Activated CD4-positive, CD25-positive, alpha-beta regulatory T cell (primary cell): ENCODE data around the gene G6PC2.
"Not testable (repeated sequence)": the region's sequence is repeated elsewhere in the genome, so short reads cannot be mapped to it uniquely, and the experiment has no call there.

Experiments used
- DNase-seq, 4 experiments: peaks; one replicate each; lab custom pipeline; 2025; lab: John Stamatoyannopoulos, UW

G6PC2 gene

GRCh38 chr2:168907940-168908662 is 7.0 kb downstream of the G6PC2 start:
- no peak for DNase-seq

- DNase-seq = no peak
Observed at GRCh38 chr2:168910330-168910729, 9.2 kb downstream of the G6PC2 start.

DNA sequence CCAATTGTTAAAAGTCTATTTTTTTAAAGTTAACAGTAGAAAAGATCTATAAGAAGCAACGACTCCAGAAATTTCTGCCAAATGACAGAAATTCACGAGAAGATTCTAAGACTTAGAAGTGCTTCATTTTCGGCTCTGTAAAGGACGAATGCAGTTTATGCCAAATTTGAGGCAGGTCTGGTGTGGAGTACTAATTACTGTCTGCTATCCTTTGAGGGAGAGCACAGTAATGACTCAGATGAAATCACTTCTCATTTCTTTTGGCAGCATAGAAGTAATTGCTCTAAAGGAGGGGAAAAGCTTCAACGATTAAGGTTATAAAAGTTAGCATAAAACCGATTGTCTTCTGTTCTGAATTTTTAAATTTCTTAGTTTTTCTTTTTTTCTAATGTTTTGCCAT is 11.4 kb downstream of the G6PC2 start:
- no peak for DNase-seq

DNA sequence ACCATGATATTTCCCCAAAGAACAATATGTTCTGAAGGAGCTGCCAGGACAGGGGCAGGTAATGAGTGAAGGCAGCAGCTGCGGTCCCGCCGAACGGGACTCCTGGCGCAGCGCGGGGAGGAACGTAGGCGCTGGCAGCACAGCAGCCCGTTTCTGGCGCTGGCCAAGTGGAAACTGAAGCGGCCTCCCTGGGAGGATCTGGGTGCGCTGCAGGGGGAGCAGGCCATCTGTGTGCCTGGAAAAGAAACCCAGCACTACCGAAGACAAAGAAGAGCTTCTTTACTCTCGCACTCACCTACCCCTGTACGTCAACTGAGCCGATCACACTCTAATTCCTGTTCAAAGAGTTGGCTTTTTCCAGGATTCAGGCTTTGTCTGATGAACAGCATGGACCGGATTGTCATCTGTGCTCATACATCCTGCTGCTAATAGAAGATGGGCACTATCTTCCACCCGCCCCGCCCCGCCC is 11.8 kb downstream of the G6PC2 start:
- DNase-seq = no peak

GRCh38 chr2:168913495-168913894 is 12.4 kb downstream of the G6PC2 start:
- DNase-seq = no peak

DNA sequence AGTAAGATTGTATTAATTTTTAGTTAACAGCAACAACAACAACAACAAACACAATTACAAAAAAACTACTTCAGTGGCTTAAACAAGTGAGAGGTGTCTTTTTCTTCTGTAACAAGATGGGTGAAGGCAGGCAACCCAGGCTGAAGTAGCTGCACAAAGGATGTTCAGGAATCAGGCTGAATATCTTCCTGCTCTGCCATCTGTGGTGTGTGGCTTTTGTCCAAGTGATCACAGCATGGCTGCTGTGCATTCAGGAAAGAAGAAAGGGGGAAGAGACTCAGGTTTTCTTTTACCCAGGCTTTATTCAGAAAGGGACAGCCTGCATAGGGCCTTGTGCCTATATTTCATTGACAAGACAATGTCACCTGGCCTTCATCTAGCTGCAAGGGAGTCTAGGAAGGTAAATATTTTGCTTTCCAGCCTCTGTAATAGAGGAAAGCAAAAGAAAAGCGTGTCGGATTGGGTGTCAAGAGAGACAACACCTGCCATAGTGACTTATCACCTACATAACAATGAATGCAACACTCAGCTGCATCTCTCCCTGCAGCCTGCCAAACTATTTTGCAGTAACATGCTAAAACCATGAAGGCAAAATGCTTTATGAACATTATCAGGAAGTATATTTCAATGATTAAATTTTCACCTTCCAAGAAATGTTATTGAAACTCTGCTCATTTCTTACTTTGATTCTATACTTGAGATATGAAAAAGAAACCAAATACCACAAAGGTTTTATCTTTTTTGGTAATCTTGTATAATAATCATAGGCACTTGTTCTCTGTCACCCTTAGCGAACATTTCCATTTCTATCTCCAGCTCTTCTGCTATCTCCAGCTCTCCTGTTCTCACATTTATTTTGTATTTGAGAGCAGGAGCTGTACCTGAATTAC is 14.6 kb downstream of the G6PC2 start:
- no peak for DNase-seq

- no peak for DNase-seq
Observed at GRCh38 chr2:168916331-168916675, 15.2 kb downstream of the G6PC2 start.

GRCh38 chr2:168920504-168921157 is 19.5 kb downstream of the G6PC2 start:
- no peak for DNase-seq

- no peak for DNase-seq
Observed at GRCh38 chr2:168926621-168927386, 25.7 kb downstream of the G6PC2 start.

DNA sequence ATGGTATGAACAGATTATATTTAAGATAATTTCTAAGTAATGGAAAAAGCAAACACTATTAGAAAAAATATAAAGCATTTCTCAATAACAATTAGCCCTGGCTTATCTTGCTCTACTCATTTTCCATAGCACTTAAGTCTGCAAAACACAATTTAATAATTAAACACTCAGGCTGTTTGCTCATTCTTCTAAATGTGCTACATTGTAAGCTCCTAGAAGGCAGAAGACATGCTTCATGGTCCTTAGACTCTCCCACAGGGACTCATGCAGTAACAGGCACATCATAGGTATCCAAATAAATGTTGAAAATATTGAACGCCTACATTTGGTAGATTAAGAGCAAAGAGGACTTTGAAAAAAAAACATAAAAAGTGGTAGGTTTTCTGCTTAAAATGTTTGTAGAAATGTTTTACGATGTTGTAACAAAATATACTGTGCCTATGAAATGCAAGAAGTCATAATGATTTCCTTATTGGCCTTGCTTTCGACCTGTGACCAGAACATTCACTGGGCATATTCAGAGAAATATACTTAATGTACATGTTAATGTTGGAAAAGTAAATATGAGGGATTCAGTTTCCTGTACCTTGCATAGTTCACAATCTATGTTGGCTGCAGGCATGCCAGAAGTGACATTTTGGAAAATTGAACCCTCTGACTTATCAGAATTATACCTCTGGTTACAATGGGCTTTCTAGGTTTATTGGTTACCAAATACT is 27.2 kb downstream of the G6PC2 start:
- no peak for DNase-seq

- DNase-seq = no peak
Observed at GRCh38 chr2:168929031-168929430, 27.9 kb downstream of the G6PC2 start.

DNA sequence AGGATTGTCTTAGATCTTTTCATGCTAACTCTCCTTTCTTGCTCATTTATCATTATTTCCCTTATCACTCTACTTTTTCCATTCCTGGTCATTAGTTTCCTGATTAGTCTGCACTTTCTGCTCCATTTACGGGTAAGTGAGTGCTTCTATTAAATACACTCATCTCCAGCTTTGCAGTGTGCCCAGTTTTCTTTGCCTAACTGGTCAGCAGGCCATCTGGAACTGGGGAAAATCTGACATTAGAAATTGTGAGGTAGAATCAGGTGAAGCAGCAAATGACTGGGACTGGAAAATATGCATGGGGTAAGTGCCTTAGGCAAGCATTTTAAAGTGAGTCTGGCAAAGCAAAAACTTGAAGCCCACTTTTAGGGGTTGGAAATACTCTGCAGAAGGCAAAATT is 29.2 kb downstream of the G6PC2 start:
- DNase-seq = no peak

DNA sequence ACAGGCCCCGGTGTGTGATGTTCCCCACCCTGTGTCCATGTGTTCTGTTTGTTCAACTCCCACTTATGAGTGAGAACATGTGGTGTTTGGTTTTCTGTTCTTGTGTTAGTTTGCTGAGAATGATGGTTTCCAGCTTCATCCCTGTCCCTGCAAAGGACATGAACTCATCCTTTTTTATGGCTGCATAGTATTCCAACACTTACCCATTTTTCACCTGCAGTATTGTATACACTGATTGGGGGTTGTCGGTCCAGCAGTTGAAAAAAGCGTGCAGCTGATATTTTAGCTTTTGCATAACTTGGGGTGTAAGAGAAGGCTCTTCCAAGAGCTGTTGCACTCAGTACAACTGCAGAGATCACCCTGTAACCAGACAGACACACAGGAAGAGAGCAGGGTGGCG is 31.1 kb downstream of the G6PC2 start:
- not testable (repeated sequence) for DNase-seq

- DNase-seq = no peak
Observed at GRCh38 chr2:168934826-168935225, 33.7 kb downstream of the G6PC2 start.

- no peak for DNase-seq
Observed at GRCh38 chr2:168935810-168936581, 34.9 kb downstream of the G6PC2 start.

DNA sequence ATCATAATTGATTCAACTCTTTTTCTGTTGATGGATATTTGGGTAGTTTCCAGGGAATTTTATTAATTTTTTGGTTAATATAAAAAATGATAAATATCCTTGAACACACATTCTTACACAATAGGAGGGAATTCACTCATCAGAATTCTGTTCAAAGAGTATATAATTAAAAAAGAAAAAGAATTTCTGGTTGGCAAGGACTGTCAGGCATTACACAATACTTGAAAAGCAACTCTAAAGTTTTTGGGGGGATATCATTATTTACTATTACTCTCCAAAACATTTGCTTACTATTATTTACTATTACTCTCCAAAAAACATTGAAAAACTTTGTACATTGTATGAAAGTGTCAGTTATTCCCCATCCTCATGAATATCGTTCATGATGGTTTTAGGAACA is 38.0 kb downstream of the G6PC2 start:
- DNase-seq = no peak

DNA sequence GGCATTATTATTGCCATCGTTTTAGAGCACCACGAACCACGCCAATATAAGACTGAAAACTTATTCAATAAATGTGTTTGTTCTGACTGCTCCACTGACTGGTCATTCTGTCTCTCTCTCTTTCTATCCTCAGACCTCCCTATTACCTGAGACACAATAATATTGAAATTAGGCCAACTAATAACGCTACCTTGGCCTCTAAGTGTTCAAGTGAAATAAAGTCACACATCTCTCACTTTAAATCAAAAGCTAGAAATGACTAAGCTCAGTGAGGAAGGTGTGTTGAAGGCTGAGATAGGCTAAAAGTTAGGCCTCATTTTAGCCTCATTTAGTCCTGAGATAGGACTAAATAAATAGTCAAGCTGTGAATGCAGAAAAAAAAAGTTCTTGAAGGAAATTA is 38.8 kb downstream of the G6PC2 start:
- DNase-seq = no peak

DNA sequence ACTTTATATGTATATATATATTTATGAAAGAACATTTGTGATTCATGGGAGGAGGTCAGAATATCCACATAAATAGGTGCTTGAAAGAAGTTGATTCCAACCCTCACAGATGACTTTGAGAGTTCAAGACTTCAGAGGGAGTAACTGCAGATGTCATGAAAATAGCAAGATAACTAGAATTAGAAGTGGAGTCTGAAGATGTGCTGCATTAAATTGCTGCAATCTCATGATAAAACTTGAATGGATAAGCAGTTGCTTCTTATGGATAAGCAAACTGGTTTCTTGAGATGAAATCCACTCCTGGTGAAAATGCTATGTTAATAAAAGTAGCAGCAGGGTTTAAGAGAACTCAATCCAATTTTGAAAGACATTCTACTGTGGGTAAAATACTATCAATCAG is 40.2 kb downstream of the G6PC2 start:
- no peak for DNase-seq

DNA sequence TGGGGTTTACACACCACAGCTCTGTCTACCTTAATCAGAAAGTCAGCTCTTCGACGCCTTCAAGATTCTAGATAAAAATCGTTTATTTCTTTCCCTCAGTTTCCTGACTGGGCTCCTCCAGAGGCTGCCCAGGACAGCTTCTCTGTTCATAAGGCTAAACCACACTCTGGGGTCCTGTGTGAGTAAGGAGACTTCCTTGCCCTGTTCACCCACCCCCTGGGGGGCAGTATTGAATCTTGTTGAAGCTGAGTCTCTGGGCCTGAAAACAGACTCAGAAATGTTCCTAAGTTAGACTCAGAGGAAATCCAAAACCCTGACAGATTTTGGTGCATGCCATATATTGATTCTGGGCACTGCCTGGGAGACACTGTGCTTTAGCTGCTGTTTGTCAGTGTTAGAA is 43.0 kb downstream of the G6PC2 start:
- no peak for DNase-seq

DNA sequence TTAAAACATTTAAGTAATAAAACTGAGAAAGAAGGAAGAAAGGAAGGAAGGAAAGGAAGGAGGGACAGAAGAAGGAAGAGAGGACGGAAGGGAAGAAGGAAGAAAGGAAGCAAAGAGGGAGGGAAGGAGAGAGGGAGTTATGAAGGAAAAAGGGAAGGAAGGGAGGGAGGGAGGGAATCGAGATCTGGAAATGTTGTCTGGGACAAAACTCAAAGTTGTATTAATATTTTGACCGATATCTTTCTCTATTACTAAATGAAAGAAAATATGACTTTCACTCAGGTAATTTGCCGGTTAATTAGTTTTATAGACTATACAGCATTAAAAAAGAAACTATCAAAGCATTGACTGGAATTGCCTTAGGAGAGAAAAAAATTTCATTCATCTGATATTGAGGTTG is 44.4 kb downstream of the G6PC2 start:
- DNase-seq = no peak
